HepG2 (cell line): ENCODE results near the gene ALG14. TPM values are rescaled to one million over a fixed set of nuclear protein-coding genes. Genes with fewer than 3 reads are reported as not detected.

Experiments used
- ATF2 ChIP-seq: sonication (generic); formaldehyde crosslinking; IDR thresholded peaks from 2 replicates; pipeline ENCODE4 v1.4.0; 2020; ENCODE audit warnings: missing genetic modification reagents
- ATM ChIP-seq: fragments of 450-650 bp; IDR thresholded peaks from 2 replicates; pipeline ENCODE4 v1.7.1; 2017; ENCODE audit warnings: mild to moderate bottlenecking, borderline replicate concordance
- CAMTA2 ChIP-seq: sonication (generic); formaldehyde crosslinking; IDR thresholded peaks from 2 replicates; pipeline ENCODE4 v1.4.0; 2020; ENCODE audit warnings: mild to moderate bottlenecking, missing genetic modification reagents, borderline replicate concordance
- DNMT3B ChIP-seq: conservative IDR thresholded peaks from 2 replicates; pipeline ENCODE4 v1.6.1; 2016; ENCODE audit warnings: missing biosample characterization, control low read depth
- EEA1 ChIP-seq: sonication (generic); formaldehyde crosslinking; IDR thresholded peaks from 2 replicates; pipeline ENCODE4 v1.5.1; 2020; ENCODE audit warnings: mild to moderate bottlenecking, missing genetic modification reagents, borderline replicate concordance
- EZH2 ChIP-seq: conservative IDR thresholded peaks from 2 replicates; pipeline ENCODE4 v1.6.1; 2012; ENCODE audit warnings: mild to moderate bottlenecking, low read depth, low read length, moderate library complexity
- FOXA1 ChIP-seq, 2 experiments: fragments of 450-650 bp in 1 of 2; sonication (generic) in 1 of 2; formaldehyde crosslinking in 1 of 2; IDR thresholded peaks; 2 replicates each; pipeline versions ENCODE4 v1.4.0 to v1.6.1; 2016 to 2020; ENCODE audit warnings: missing genetic modification reagents in 1 of 2
- FOXO1 ChIP-seq: sonication (generic); formaldehyde crosslinking; IDR thresholded peaks from 2 replicates; pipeline ENCODE4 v1.4.0; 2020; ENCODE audit warnings: missing genetic modification reagents
- GATAD2A ChIP-seq: IDR thresholded peaks from 2 replicates; pipeline ENCODE4 v1.6.1; 2016
- GFI1 ChIP-seq: sonication (generic); formaldehyde crosslinking; IDR thresholded peaks from 2 replicates; pipeline ENCODE4 v1.5.0; 2020; ENCODE audit warnings: missing genetic modification reagents, mild to moderate bottlenecking, borderline replicate concordance
- HINFP ChIP-seq: sonication (generic); formaldehyde crosslinking; IDR thresholded peaks from 2 replicates; pipeline ENCODE4 v1.4.0; 2020; ENCODE audit warnings: low read depth, mild to moderate bottlenecking, missing genetic modification reagents
- HMGA1 ChIP-seq: sonication (generic); formaldehyde crosslinking; conservative IDR thresholded peaks from 2 replicates; pipeline ENCODE4 v1.4.0; 2020; ENCODE audit warnings: missing genetic modification reagents
- MXI1 ChIP-seq: IDR thresholded peaks from 3 replicates; pipeline ENCODE4 v1.6.1; 2012; ENCODE audit warnings: low read depth, low read length, inconsistent platforms, borderline replicate concordance
- NR2F2 ChIP-seq: IDR thresholded peaks from 2 replicates; pipeline ENCODE4 v1.6.1; 2012; ENCODE audit warnings: low read depth, inconsistent platforms, borderline replicate concordance
- NR2F6 ChIP-seq, 2 experiments: IDR thresholded peaks; 2 replicates each; pipeline ENCODE4 v1.6.1; 2016; ENCODE audit warnings: antibody characterized with exemption in 1 of 2, mild to moderate bottlenecking in 1 of 2
- PAX8 ChIP-seq: sonication (generic); formaldehyde crosslinking; IDR thresholded peaks from 2 replicates; pipeline ENCODE4 v1.8.0; 2022; ENCODE audit warnings: mild to moderate bottlenecking, missing genetic modification reagents, borderline replicate concordance
- RFXANK ChIP-seq: IDR thresholded peaks from 2 replicates; pipeline ENCODE4 v1.6.1; 2016
- SAP130 ChIP-seq: IDR thresholded peaks from 2 replicates; pipeline ENCODE4 v1.6.1; 2016; ENCODE audit warnings: low read depth
- SNAI1 ChIP-seq: sonication (generic); formaldehyde crosslinking; IDR thresholded peaks from 2 replicates; pipeline ENCODE4 v1.5.0; 2020; ENCODE audit warnings: mild to moderate bottlenecking, missing genetic modification reagents, borderline replicate concordance
- SP1 ChIP-seq, 2 experiments: fragments of 450-650 bp in 1 of 2; sonication (generic) in 1 of 2; formaldehyde crosslinking in 1 of 2; IDR thresholded peaks; 2 replicates each; pipeline versions ENCODE4 v1.4.0 to v1.6.1; 2016 to 2020; ENCODE audit warnings: missing genetic modification reagents in 1 of 2
- TP53 ChIP-seq: sonication (generic); formaldehyde crosslinking; conservative IDR thresholded peaks from 2 replicates; pipeline ENCODE4 v1.4.0; 2020; ENCODE audit warnings: missing genetic modification reagents
- ZFP36L2 ChIP-seq: sonication (generic); formaldehyde crosslinking; IDR thresholded peaks from 2 replicates; pipeline ENCODE4 v1.4.0; 2020; ENCODE audit warnings: missing genetic modification reagents
- ZMAT5 ChIP-seq: sonication (generic); formaldehyde crosslinking; IDR thresholded peaks from 2 replicates; pipeline ENCODE4 v1.5.0; 2020; ENCODE audit warnings: mild to moderate bottlenecking, low read depth, missing genetic modification reagents, borderline replicate concordance
- ZNF12 ChIP-seq: sonication (generic); formaldehyde crosslinking; IDR thresholded peaks from 2 replicates; pipeline ENCODE4 v1.5.0; 2020; ENCODE audit warnings: missing genetic modification reagents
- ZNF33B ChIP-seq: sonication (generic); formaldehyde crosslinking; IDR thresholded peaks from 2 replicates; pipeline ENCODE4 v1.5.1; 2020; ENCODE audit warnings: mild to moderate bottlenecking, missing genetic modification reagents
- ZNF562 ChIP-seq: sonication (generic); formaldehyde crosslinking; IDR thresholded peaks from 2 replicates; pipeline ENCODE4 v1.8.0; 2022; ENCODE audit warnings: missing genetic modification reagents, borderline replicate concordance
- ZNF614 ChIP-seq: IDR thresholded peaks from 2 replicates; pipeline ENCODE4 v1.6.1; 2018; ENCODE audit warnings: missing biosample characterization, missing genetic modification reagents, inconsistent platforms, borderline replicate concordance
- ZNF644 ChIP-seq: IDR thresholded peaks from 2 replicates; pipeline ENCODE4 v1.6.1; 2016; ENCODE audit warnings: low read depth
- ZNF777 ChIP-seq: sonication (generic); formaldehyde crosslinking; IDR thresholded peaks from 2 replicates; pipeline ENCODE4 v1.4.0; 2020; ENCODE audit warnings: missing genetic modification reagents
- ZSCAN9 ChIP-seq: IDR thresholded peaks from 2 replicates; pipeline ENCODE4 v1.6.1; 2016; ENCODE audit warnings: borderline replicate concordance
- polyA plus RNA-seq, 8 experiments: library from polyadenylated mRNA; depleted of rRNA in 3 of 8; stranded (reverse) in 7 of 8; unstranded in 1 of 8; fragments of >200 nt; fragmentation: Illumina TruSeq in 4 of 8; extraction: Trizol in 4 of 8; gene quantifications; 2 replicates each; pipeline versions ENCODE4 v1.2.1 to v1.2.3, GENCODE V29; 2011 to 2016; ENCODE audit warnings: low read depth in 4 of 8, missing spikeins in 1 of 8, mixed read lengths in 1 of 8; ENCODE audit not compliant: insufficient read depth in 1 of 8
- total RNA-seq, 5 experiments: library from RNA; depleted of rRNA; stranded (reverse); fragments of >200 nt; fragmentation: Illumina TruSeq; extraction: Trizol; gene quantifications; 2 replicates each; pipeline ENCODE4 v1.2.3, GENCODE V29; 2016; ENCODE audit warnings: low read depth in 1 of 5
- TF ChIP-seq, protein P1 (sequence below): sonication (generic); formaldehyde crosslinking; IDR thresholded peaks from 2 replicates; pipeline ENCODE4 v1.4.0; 2020; ENCODE audit warnings: missing genetic modification reagents, borderline replicate concordance

Gene ALG14
- total and polyA plus RNA-seq, 2 of the 13 experiments (the other 11 are each of a cell fraction or from before 2014, with no cell fraction given) = 4.5 to 12.7 TPM

- no peak for TF ChIP-seq HMGA1 (CRISPR knock-in tag)
- TF ChIP-seq ZNF12 (CRISPR knock-in tag) = no peak
- no peak for TF ChIP-seq CAMTA2 (CRISPR knock-in tag)
- TF ChIP-seq TP53 = no peak
- TF ChIP-seq ZNF644 (CRISPR knock-in tag) = no peak
- TF ChIP-seq SP1 (IDR thresholded peaks at IDR 0.05) = no peak
- 0 out of 2 replicates have a peak, but pooled peaks have one; percentile 18 for TF ChIP-seq SP1 (CRISPR knock-in tag; IDR thresholded peaks at IDR 0.05)
- no peak for TF ChIP-seq ZSCAN9 (CRISPR knock-in tag)
- TF ChIP-seq NR2F2 = peak; percentile 90
- TF ChIP-seq ZFP36L2 = no peak
- TF ChIP-seq RFXANK (CRISPR knock-in tag) = no peak
- no peak for TF ChIP-seq ZNF33B (CRISPR knock-in tag)
- TF ChIP-seq SNAI1 (CRISPR knock-in tag) = no peak
- TF ChIP-seq EEA1 = no peak
- no peak for TF ChIP-seq ZMAT5 (CRISPR knock-in tag)
- no peak for TF ChIP-seq PAX8 (CRISPR knock-in tag)
- TF ChIP-seq ZNF777 = no peak
- TF ChIP-seq FOXO1 (CRISPR knock-in tag) = no peak
- TF ChIP-seq DNMT3B (CRISPR knock-in tag) = no peak
- TF ChIP-seq ZNF562 (CRISPR knock-in tag) = no peak
- TF ChIP-seq ATM = no peak
- peak; percentile 83 for TF ChIP-seq GATAD2A (CRISPR knock-in tag)
- no peak for TF ChIP-seq GFI1 (CRISPR knock-in tag)
- TF ChIP-seq HINFP = no peak
- no peak for TF ChIP-seq FOXA1 (IDR thresholded peaks at IDR 0.05)
- TF ChIP-seq FOXA1 (CRISPR knock-in tag; IDR thresholded peaks at IDR 0.05) = no peak
- peak; percentile 41; the same call in 1 of the 2 replicates for TF ChIP-seq SAP130 (CRISPR knock-in tag)
- TF ChIP-seq EZH2 = no peak
- TF ChIP-seq, protein P1, sequence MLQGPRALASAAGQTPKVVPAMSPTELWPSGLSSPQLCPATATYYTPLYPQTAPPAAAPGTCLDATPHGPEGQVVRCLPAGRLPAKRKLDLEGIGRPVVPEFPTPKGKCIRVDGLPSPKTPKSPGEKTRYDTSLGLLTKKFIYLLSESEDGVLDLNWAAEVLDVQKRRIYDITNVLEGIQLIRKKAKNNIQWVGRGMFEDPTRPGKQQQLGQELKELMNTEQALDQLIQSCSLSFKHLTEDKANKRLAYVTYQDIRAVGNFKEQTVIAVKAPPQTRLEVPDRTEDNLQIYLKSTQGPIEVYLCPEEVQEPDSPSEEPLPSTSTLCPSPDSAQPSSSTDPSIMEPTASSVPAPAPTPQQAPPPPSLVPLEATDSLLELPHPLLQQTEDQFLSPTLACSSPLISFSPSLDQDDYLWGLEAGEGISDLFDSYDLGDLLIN = no peak
- peak; percentile 99 for TF ChIP-seq NR2F6 (IDR thresholded peaks at IDR 0.05)
- peak; percentile 96 for TF ChIP-seq NR2F6 (CRISPR knock-in tag; IDR thresholded peaks at IDR 0.05)
- TF ChIP-seq MXI1 = no peak
- peak; percentile 49; the same call in 1 of the 2 replicates for TF ChIP-seq ATF2 (CRISPR knock-in tag)
- no peak for TF ChIP-seq ZNF614 (CRISPR knock-in tag)
These were observed 111.2 kb downstream of the ALG14 start (continued) for GRCh38 chr1:94961582-94961981.
